Bronchial epithelial cell (primary cell): ENCODE data around the gene GNG12. TPM values are rescaled to one million over a fixed set of nuclear protein-coding genes. Genes with fewer than 3 reads are reported as not detected.

Source experiments
- DNase-seq: peaks from one replicate; pipeline ENCODE4 v3.0.0-alpha.2; 2010; ENCODE audit warnings: low read depth
- FAIRE-seq: peaks from 2 replicates; lab custom pipeline; 2011; peaks lifted over from hg19 to GRCh38; lab: Jason Lieb, UNC
- H3K27me3 ChIP-seq: 2 replicates; pipeline ENCODE4 v1.5.1; 2011; ENCODE audit warnings: low read length; ENCODE audit not compliant: control insufficient read depth, insufficient read depth
- H3K36me3 ChIP-seq: 2 replicates; pipeline ENCODE4 v1.5.1; 2011; ENCODE audit warnings: low read length; ENCODE audit not compliant: control insufficient read depth, insufficient read depth
- H3K4me3 ChIP-seq: 2 replicates; pipeline ENCODE4 v1.5.1; 2011; ENCODE audit warnings: mild to moderate bottlenecking, low read depth, low read length, control low read depth
- CTCF ChIP-seq: IDR thresholded peaks from 2 replicates; pipeline ENCODE4 v1.5.1; 2011; ENCODE audit warnings: mild to moderate bottlenecking, moderate library complexity, low read length, control low read depth, inconsistent platforms; ENCODE audit not compliant: insufficient read depth, severe bottlenecking
- total RNA-seq: library from RNA; depleted of rRNA; stranded (reverse); fragments of >200 nt; gene quantifications from 2 replicates; pipeline ENCODE4 v1.2.1, GENCODE V29; 2014

The GNG12 gene
- total RNA-seq, 1 donor from 2014 or later, result 75.3 TPM

GRCh38 chr1:67754526-67754920 lies 78.7 kb downstream of the GNG12 start:
- Histone ChIP-seq H3K36me3 (no peaks in the 10 kb centered on the region), H3K27me3 (no peaks in the 10 kb centered on the region), H3K4me3 (no peak overlapping the region)
- no peak for TF ChIP-seq CTCF
- FAIRE-seq (no peak), DNase-seq (no peak)

- Histone ChIP-seq H3K36me3 (no peaks in the 10 kb centered on the region), H3K4me3 (no peak overlapping the region), H3K27me3 (no peaks in the 10 kb centered on the region)
- no peak for TF ChIP-seq CTCF
- FAIRE-seq (no peak), DNase-seq (peak; percentile 73)
These were observed 79.3 kb downstream of the GNG12 start for GRCh38 chr1:67753776-67754525.

DNA sequence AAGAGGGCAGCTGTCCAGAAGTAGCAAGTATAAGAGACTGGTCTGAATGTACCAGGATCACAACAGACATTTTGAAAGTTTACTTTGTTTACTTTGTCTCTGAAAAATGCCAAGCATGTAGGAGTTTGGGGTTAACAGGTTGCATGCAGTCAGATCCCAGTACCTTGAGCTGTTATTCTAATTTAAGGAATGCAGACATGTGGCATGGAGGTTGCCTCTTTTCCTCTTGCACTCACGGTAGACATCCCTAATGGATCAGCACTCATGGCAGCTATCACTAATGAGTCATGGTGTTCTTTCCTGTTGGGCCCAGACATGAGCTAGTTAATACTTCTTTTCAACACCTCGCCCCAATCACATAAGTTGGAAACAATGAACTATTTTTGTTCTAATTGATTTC lies 81.0 kb downstream of the GNG12 start:
- FAIRE-seq, result no peak

DNA sequence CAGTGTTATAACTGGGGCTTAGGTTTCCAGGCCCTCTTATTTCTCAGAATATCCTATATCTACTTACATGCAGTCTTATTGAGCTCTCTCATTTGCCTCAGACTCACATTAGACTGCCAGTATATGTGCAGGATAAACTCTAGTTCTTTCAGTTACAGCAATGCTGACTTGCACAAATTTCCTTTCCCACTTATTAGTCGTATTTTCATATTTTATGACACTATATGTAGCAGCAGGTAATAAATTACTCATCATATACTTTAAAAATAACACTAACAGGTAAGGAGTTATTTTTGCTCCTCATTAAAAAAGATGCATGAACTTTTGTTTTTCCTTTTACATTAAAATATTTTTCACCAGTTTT lies 82.6 kb downstream of the GNG12 start:
- FAIRE-seq (no peak), DNase-seq (no peak)
- no peaks in the 10 kb centered on the region for H3K36me3 ChIP-seq
- no peak for TF ChIP-seq CTCF
- no peak overlapping the region for H3K4me3 ChIP-seq
- no peaks in the 10 kb centered on the region for H3K27me3 ChIP-seq

More for the DNA sequence above, 81.0 kb downstream of the GNG12 start:
- peak; percentile 74 for DNase-seq
- no peak for TF ChIP-seq CTCF
- Histone ChIP-seq H3K4me3 (no peak overlapping the region), H3K36me3 (no peaks in the 10 kb centered on the region), H3K27me3 (no peaks in the 10 kb centered on the region)

DNA sequence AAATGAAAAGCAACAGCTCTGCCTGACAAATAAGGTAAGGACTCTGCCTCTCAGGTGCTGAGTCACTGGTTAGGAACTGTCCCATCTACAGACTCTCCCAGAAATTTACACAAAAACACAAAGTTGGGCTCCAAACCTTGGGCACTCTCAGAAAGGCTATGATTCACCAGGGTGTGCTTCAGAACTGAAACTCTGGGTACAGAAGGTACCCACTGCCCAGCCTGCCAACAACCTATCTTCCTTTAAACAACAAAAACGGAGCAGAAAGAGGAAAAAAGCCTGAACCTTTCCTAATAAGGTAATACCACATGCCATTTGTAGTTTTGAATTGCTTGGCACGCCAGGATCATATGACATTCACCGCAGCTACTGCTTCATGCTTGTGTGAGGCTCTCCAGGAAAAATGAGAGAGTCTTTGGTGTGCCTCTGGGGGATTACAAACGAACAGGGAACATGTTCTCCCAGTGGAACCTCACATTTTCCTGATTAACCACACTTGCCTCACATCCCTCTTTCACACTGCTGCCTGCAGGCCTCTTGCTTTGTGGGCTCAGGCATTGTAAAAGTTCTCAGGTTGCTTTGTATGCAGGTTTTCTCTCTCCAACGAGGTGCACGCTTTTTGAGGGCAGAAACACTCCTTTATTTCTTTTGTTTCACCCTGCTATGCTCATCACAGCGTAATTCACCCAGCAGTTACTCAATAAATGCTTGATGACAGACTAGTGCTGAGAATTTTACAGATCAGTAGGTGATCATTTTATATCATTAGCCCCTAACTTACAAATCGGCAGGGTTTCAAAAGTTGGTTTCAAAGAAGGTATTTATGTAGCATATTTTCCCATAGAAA lies 83.2 kb downstream of the GNG12 start:
- TF ChIP-seq CTCF, result no peak
- no peaks in the 10 kb centered on the region for H3K36me3 ChIP-seq
- H3K27me3 ChIP-seq, result no peaks in the 10 kb centered on the region
- H3K4me3 ChIP-seq, result peak overlapping the region; percentile 19
- DNase-seq (peak; percentile 93), FAIRE-seq (no peak)
